ENCODE data around the gene PIK3R3. TPM values are rescaled to one million over a fixed set of nuclear protein-coding genes. Genes with fewer than 3 reads are reported as not detected.

The PIK3R3 gene
- total RNA-seq, 1 experiment from 2014 or later = 12.4 TPM

GRCh38 chr1:46004492-46004891, 127.9 kb downstream of the PIK3R3 start:
- no peaks in the 10 kb centered on the region for H4K20me1 ChIP-seq (ENCODE audit: control insufficient read depth, insufficient read depth, insufficient read length)
- no peak overlapping the region for H4K8ac ChIP-seq (replicated peaks; ENCODE audit: insufficient read length, low read depth, low read length)
- H3K56ac ChIP-seq (ENCODE audit: insufficient read length, low read depth, low read length) = no peak overlapping the region
- H3T11ph ChIP-seq (ENCODE audit: low read length) = no peak overlapping the region
- peaks cover 14 to 38% (median 25%) of the 10 kb centered on the region in 3 experiments; a peak in 6 of 7 replicates for H3K36me3 Mint-ChIP-seq (ENCODE audit: insufficient read depth in 1 of 3, low read depth in 3 of 3)
- H3K14ac ChIP-seq (ENCODE audit: insufficient read depth, low read length) = no peak overlapping the region
- no peak overlapping the region for H3K18ac ChIP-seq (ENCODE audit: insufficient read length, low read depth, low read length)
- H2BK5ac ChIP-seq (ENCODE audit: insufficient read length, low read length) = no peak overlapping the region
- no peak overlapping the region for H2AFZ ChIP-seq (ENCODE audit: low read length)
- H2BK20ac ChIP-seq (ENCODE audit: low read depth, low read length, poor library complexity, severe bottlenecking) = no peak overlapping the region
- no peaks in the 10 kb centered on the region for H3K79me2 ChIP-seq (ENCODE audit: insufficient read depth, low read length)
- no peak overlapping the region for H3K4me2 ChIP-seq (ENCODE audit: insufficient read depth, insufficient read length, low read length)
- H3K4me3 Mint-ChIP-seq = no peak overlapping the region
- no peak overlapping the region for H3K23ac ChIP-seq (ENCODE audit: insufficient read length, low read depth, low read length)
- H3K4me1 ChIP-seq (ENCODE audit: insufficient read depth, low read length) = no peaks in the 10 kb centered on the region
- no peak for TF ChIP-seq CTCF (conservative IDR thresholded peaks at IDR 0.05)
- DNase-seq = no peak
- no peak overlapping the region for H2BK120ac ChIP-seq (ENCODE audit: low read depth, low read length, poor library complexity, severe bottlenecking)
- H3K9me3 ChIP-seq (ENCODE audit: control insufficient read depth, low read depth, low read length) = no peaks in the 10 kb centered on the region
- H2BK15ac ChIP-seq (ENCODE audit: low read depth, low read length) = no peak overlapping the region
- H4K91ac ChIP-seq (ENCODE audit: insufficient read length, low read depth, low read length) = no peak overlapping the region
- H3K4me1 Mint-ChIP-seq = peaks cover 9 to 12% of the 10 kb centered on the region in 2 experiments; a peak in 3 of 4 replicates
- no peak overlapping the region for H3K9ac ChIP-seq (ENCODE audit: extremely low read depth, insufficient read length, low read length)
- no peak overlapping the region for H4K5ac ChIP-seq (ENCODE audit: insufficient read length, low read depth, low read length)
- no peak overlapping the region for H3K27ac Mint-ChIP-seq
- H3K27me3 Mint-ChIP-seq (ENCODE audit: low read depth) = no peaks in the 10 kb centered on the region
- no peak overlapping the region for H3K27ac ChIP-seq (ENCODE audit: insufficient read length, low read depth, low read length)
- no peaks in the 10 kb centered on the region for H3K79me1 ChIP-seq (ENCODE audit: insufficient read depth, low read depth, low read length, poor library complexity, severe bottlenecking)
- WGBS (ENCODE audit: extremely low coverage, insufficient read length, low lambda C conversion rate) = no CpG with 5 or more reads among the region's 1 CpG
- H2BK12ac ChIP-seq (ENCODE audit: insufficient read length, low read depth, low read length) = no peak overlapping the region
- no peak overlapping the region for H2AK5ac ChIP-seq (ENCODE audit: insufficient read length, low read length)
- no peaks in the 10 kb centered on the region for H3K27me3 ChIP-seq (ENCODE audit: insufficient read depth, low read length)
- no peaks in the 10 kb centered on the region for H3K9me3 Mint-ChIP-seq
- H3K23me2 ChIP-seq (ENCODE audit: insufficient read length, low read depth, low read length, poor library complexity, severe bottlenecking) = no peaks in the 10 kb centered on the region
- H3K4ac ChIP-seq (ENCODE audit: low read depth, low read length) = no peak overlapping the region

Measured in H9 (cell line).